ENCODE measurements around the gene DMPK.

GRCh38 chr19:45821103-45821521 lies 38.8 kb upstream of the DMPK start:
- TF ChIP-seq EZH2 (IDR thresholded peaks at IDR 0.05; ENCODE audit: borderline replicate concordance, low read length) (no peak), CTCF (conservative IDR thresholded peaks at IDR 0.05 in 1 of 2, IDR thresholded peaks at IDR 0.05 in 1 of 2; ENCODE audit: extremely low read depth in 1 of 2, insufficient read depth in 1 of 2, low read depth in 1 of 2, low read length in 2 of 2) (no peak)

Data from mammary epithelial cell (primary cell).